ENCODE data around the gene ANO2.

Gene ANO2

GRCh38 chr12:5964913-5965900, 20.1 kb upstream of the ANO2 start:
- no peak for DNase-seq (ENCODE audit: low spot score)

GRCh38 chr12:5963515-5963914, 18.5 kb upstream of the ANO2 start:
- no peak for DNase-seq (ENCODE audit: low spot score)

DNA sequence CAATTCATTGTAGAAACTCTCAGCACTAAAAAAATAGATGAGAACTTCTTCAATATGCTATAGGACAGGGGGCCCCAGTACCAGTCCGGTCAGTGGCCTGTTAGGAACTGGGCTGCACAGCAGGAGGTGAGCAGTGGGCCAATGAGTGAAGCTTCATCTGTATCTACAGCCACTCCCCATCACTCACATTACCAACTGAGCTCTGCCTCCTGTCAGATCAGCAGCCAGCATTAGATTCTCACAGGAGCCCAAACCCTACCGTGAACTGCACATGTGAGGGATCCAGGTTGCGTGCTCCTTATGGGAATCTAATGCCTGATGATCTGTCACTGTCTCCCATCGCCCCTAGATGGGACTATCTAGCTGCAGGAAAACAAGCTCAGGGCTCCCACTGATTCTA, 15.7 kb upstream of the ANO2 start:
- no peak for DNase-seq (ENCODE audit: low spot score)

DNA sequence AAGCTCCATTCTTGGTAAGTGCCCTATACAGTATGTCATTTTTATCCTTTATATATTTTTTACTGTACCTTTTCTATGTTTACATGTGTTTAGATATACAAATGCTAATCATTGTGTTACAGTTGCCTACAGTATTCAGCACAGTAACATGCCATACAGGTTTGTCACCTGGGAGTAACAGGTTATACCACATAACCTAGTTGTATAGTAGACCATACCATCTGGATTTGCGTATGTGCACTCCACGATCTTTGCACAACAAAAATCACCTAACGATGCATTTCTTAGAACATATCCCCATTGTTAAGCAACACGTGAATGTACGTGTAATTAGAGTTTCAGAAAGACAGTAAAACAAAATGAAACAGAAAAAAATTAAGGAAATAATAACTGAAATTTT, 11.9 kb upstream of the ANO2 start:
- no peak for DNase-seq (ENCODE audit: low spot score)

DNA sequence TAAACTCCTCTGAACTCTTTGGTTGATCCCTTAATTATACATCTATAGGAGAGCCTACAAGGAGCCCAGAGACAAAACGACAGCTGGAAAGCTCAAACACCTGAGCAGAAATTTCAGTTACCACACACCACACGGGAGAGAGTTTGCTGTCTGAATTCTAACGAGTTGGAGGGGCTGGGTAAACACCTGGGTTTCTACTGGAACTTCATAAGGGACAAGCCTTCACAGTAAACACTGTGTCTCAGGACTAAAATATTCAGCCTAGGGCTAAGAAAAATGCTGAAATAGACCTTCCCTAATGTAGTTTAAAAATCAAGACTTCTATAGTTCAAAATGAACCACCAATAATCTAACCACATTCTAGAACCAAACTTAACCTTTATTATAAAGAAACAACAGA, 9.6 kb upstream of the ANO2 start:
- DNase-seq (ENCODE audit: low spot score): no peak

- no peak for DNase-seq (ENCODE audit: low spot score)
These were observed 9.0 kb upstream of the ANO2 start for GRCh38 chr12:5953835-5954586.

GRCh38 chr12:5952031-5952430, 7.0 kb upstream of the ANO2 start:
- no peak for DNase-seq (ENCODE audit: low spot score)

- DNase-seq (ENCODE audit: low spot score): no peak
These were observed 3.6 kb upstream of the ANO2 start for GRCh38 chr12:5948696-5949095.

- no peak for DNase-seq (ENCODE audit: low spot score)
These were observed 1.9 kb upstream of the ANO2 start for GRCh38 chr12:5947006-5947405.

GRCh38 chr12:5946388-5946787, 1.3 kb upstream of the ANO2 start:
- no peak for DNase-seq (ENCODE audit: low spot score)

DNA sequence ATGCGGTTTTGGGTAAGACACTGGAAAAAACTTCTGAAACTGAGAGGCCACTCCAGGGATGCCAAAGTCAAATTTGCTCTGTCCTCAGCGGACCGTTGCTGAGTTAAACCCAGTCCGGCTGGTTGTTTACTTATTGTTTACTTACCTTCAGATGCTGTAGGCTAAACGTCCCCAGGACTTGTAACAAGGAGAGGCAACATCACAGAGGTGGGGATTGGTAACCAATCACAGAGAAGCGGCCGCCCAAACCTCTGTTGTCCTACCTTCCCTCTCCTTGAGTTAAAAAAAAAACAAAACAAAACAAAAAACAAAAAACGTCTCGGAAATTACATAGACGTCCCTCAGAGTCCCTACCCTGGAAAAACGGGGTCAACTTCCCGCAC, 380 bp downstream of the ANO2 start:
- no peak for DNase-seq (ENCODE audit: low spot score)

DNA sequence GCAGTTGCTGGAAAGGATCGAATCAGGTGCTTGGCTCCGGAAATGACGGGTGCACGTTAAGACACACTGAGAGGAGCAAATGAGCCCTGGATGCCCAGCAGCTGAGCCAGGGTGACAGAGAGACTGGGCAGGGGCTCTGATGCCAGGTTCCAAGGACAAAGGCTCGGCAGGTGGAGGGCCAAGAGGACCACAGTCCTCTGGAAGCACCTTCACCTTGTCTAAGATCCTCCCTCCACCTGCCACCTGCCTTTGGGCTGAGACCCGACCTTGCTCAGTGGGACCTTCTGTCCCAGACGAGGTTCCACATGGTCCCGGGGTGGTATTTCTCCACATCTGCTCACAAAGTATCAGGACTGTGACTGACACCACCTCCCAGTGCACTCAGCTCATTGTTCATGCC, 1.0 kb downstream of the ANO2 start:
- no peak for DNase-seq (ENCODE audit: low spot score)

- DNase-seq (ENCODE audit: low spot score): no peak
These were observed 3.2 kb downstream of the ANO2 start for GRCh38 chr12:5941907-5942306.

DNA sequence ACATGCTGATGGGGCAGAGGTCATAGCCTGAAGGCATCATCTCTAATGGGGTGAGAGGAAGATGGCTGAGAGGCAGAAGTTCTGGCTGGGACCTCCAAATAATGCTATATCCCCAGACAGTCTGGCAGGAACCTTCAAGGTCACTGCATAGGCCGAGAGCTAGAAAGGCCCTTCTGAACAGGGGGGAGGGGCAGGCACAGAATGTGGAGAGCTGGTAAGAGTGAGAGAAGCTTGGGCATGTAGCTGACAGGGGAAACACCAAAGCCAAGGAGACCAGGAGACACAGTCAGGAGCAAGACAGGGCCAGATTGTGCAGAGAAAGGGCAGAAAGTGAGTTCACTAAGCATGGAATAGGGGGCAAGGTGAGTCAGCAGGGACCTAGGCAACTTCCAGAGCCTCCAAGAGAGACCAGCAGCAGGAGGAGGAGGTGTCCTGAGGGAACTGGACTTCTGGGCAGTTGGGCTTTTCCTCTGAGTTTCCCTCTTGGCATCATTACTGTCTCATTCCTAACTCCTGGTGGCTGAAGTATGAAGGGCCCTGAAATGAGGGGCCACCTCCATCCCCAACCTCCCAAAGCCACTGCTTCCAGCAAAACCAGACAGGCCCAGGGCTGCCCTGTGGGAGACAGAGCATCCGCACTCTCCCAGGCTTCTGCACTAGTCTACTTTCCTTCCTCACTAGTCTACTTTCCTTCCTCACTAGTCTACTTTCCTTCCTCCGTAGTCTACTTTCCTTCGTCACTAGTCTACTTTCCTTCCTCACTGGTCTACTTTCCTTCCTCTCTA, 17.1 kb downstream of the ANO2 start:
- DNase-seq (ENCODE audit: low spot score): no peak

GRCh38 chr12:5925646-5926045, 19.4 kb downstream of the ANO2 start:
- no peak for DNase-seq (ENCODE audit: low spot score)

GRCh38 chr12:5924342-5924741, 20.7 kb downstream of the ANO2 start:
- no peak for DNase-seq (ENCODE audit: low spot score)

- peak; percentile 2 for DNase-seq (ENCODE audit: low spot score)
These were observed 21.3 kb downstream of the ANO2 start for GRCh38 chr12:5923751-5924150.

- no peak for DNase-seq (ENCODE audit: low spot score)
These were observed 21.9 kb downstream of the ANO2 start for GRCh38 chr12:5923043-5923605.

DNA sequence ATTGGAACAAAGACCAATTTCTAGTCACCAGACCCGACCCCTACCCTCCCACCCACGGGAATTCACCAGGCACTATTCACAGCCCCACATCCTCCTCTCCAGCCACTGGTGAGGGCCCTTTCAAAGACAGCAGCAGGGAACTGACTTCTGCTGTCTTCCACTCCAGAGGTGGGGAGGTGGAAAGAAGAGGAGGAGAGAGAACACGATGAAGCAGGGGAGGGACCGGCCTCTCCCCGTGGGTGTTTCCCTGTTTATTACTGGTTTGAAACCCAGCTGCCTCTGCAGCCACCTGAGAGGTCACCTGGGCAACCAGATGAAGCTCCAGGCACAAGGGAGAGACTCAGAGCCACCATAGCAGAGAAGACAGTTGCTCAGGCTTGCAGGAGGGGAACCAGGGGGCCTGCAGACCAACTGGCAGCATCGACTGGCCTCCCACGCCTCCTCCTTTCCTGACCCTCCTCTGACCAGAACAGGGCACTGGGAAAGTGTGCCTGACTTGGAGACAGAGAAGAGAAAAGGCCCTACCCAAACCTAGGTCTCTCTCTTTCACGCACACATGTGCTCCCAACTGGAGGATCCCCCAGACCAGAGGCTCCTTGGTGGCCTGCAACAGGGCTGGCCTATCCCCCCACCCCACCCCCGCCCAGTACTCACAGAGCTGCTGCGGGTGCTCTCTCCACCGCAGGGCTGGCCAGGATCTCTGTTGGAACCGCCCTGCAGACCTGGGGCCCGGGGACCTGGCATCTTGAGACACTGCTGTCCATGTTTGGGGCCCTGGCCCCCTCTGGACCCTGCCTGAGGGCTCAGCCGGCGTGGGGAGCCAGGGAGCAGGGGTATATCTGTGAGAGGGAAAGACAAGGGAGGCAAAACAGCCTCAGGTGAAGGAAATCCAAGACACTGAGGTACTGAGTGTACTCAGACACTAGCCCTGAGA, 22.8 kb downstream of the ANO2 start:
- no peak for DNase-seq (ENCODE audit: low spot score)

- DNase-seq (ENCODE audit: low spot score): no peak
These were observed 23.8 kb downstream of the ANO2 start for GRCh38 chr12:5921027-5921909.
